Bronchial epithelial cell (primary cell): ENCODE data around the gene EXOSC7. TPM values are rescaled to one million over a fixed set of nuclear protein-coding genes. Genes with fewer than 3 reads are reported as not detected.
A peak's percentile ranks its signal among the peaks of the same experiment; 100 is the strongest.

Experiments
- DNase-seq: peaks from one replicate; pipeline ENCODE4 v3.0.0-alpha.2; 2010; ENCODE audit warnings: low read depth
- FAIRE-seq: peaks from 2 replicates; lab custom pipeline; 2011; peaks lifted over from hg19 to GRCh38; lab: Jason Lieb, UNC
- H3K27me3 ChIP-seq: 2 replicates; pipeline ENCODE4 v1.5.1; 2011; ENCODE audit warnings: low read length; ENCODE audit not compliant: control insufficient read depth, insufficient read depth
- H3K36me3 ChIP-seq: 2 replicates; pipeline ENCODE4 v1.5.1; 2011; ENCODE audit warnings: low read length; ENCODE audit not compliant: control insufficient read depth, insufficient read depth
- H3K4me3 ChIP-seq: 2 replicates; pipeline ENCODE4 v1.5.1; 2011; ENCODE audit warnings: mild to moderate bottlenecking, low read depth, low read length, control low read depth
- CTCF ChIP-seq: IDR thresholded peaks from 2 replicates; pipeline ENCODE4 v1.5.1; 2011; ENCODE audit warnings: mild to moderate bottlenecking, moderate library complexity, low read length, control low read depth, inconsistent platforms; ENCODE audit not compliant: insufficient read depth, severe bottlenecking
- total RNA-seq: library from RNA; depleted of rRNA; stranded (reverse); fragments of >200 nt; gene quantifications from 2 replicates; pipeline ENCODE4 v1.2.1, GENCODE V29; 2014

Gene EXOSC7
- total RNA-seq, 1 donor from 2014 or later, result 70.3 TPM

- Histone ChIP-seq H3K27me3 (no peaks in the 10 kb centered on the region), H3K36me3 (peaks cover 45% of the 10 kb centered on the region), H3K4me3 (no peak overlapping the region)
- no peak for TF ChIP-seq CTCF
- DNase-seq (no peak), FAIRE-seq (no peak)
These were observed 44.3 kb upstream of the EXOSC7 start for GRCh38 chr3:44931791-44932190.

- no peak for TF ChIP-seq CTCF
- Histone ChIP-seq H3K36me3 (peaks cover 44% of the 10 kb centered on the region), H3K27me3 (no peaks in the 10 kb centered on the region), H3K4me3 (no peak overlapping the region)
- FAIRE-seq, result no peak
- DNase-seq, result no peak
These were observed 43.8 kb upstream of the EXOSC7 start for GRCh38 chr3:44932271-44932670.

GRCh38 chr3:44932986-44933944 lies 42.8 kb upstream of the EXOSC7 start:
- H3K4me3 ChIP-seq, result no peak overlapping the region
- TF ChIP-seq CTCF, result no peak
- FAIRE-seq, result no peak
- peaks cover 43% of the 10 kb centered on the region for H3K36me3 ChIP-seq
- DNase-seq, result no peak
- no peaks in the 10 kb centered on the region for H3K27me3 ChIP-seq

DNA sequence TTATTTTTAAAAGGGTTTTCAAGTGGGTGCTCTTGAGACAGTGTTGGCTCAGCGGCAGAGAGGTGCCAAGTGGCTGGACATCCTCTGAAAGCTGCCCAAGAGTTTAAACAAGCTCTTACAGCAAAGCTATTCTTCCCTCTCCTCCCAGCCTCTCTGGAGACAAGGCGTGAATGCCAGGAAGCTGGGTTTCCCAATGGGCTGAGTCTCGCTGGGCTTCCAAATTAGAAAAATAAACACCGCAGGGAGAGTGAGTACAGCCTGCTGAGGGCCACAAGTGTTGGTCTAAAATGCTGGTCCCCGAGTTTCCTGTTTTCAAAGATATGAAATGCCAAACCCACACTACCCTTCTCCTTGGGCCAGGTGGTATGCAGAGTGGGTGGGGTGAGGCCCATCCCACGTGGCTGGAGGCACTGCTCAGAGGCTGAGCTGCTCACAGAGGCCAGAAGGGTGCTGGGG lies 36.4 kb upstream of the EXOSC7 start:
- Histone ChIP-seq H3K36me3 (peaks cover 26% of the 10 kb centered on the region), H3K4me3 (no peak overlapping the region), H3K27me3 (no peaks in the 10 kb centered on the region)
- no peak for DNase-seq
- no peak for TF ChIP-seq CTCF
- no peak for FAIRE-seq

DNA sequence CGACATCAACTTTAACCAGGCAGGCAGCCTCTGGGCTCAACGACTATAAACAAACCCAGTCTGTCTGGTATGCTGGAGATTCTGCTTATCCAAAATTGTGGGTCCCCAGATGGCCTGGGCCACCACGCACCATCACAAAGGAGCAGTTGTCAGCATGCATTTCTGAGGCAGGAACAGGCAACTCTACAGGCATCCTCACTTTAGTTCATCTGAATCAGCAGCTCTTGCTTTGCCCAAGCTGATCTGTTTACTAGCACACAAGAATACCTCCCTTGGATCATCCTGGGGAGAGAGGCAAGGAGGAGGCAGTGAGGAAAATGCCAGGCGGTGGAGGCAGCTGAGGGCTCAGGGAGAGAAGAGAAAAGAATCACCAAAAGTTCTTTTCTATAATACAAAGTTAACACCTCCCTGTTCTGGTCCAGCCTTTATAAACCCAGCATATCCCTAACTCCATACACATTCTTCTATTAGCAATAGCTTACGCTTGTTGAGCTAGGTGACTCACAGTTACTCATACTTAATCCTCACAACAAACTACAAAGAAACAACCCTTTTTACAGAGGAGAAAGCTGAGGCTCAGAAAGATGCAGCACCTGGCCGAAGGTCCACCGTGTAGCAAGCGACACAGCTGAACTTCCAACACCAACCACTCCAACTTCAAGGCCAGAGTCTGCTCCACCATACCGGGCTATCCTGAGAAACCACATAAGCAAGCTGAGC lies 33.7 kb upstream of the EXOSC7 start:
- no peak overlapping the region for H3K4me3 ChIP-seq
- no peak for TF ChIP-seq CTCF
- no peaks in the 10 kb centered on the region for H3K27me3 ChIP-seq
- FAIRE-seq (peak; percentile 86), DNase-seq (peak; percentile 86)
- peaks cover 27% of the 10 kb centered on the region for H3K36me3 ChIP-seq
